ENCODE results near the gene VSTM2B. TPM values are rescaled to one million over a fixed set of nuclear protein-coding genes. Genes with fewer than 3 reads are reported as not detected.
"Not testable (repeated sequence)": the region's sequence is repeated elsewhere in the genome, so short reads cannot be mapped to it uniquely, and the experiment has no call there.

The VSTM2B gene
- total RNA-seq, 4 donors from 2014 or later, result not detected

DNA sequence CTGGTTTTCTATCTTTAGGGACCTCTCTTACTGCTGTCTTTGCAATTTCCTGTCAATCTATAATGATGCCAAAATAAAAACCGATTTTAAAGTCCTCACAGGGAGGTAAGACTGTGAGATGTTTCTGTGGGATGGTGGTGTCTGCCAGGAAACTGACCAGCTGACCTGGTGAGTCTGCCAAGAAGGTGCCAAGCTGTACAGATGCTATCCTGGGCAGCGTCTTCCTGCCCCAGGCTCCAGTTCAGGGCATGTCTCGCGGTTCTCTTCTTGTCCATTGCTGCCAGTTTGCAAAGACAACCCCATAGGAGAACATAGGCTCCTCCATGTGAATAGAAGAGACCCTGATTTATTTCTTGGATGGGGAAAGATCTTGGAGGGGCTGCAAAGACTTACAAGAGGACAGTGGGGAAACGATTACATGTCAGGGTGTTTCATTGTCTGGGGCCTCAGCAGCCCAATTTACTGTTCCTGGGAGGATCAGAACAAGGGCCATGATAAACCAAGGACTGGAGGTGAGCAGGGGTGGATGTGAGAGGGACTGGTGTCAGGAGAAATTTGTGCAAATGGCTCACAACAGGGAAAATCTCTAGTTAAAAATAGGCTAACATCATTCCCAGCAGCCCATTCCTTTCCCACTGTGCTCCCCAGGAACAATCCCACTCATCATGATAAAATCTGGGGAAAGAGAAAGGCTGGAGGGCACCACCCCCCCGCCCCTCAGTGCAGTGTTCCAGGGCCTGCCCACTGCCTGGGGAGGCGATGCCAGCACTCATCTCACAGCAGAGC is 42.7 kb upstream of the VSTM2B start:
- DNase-seq (ENCODE audit: low spot score) (no peak), ATAC-seq (ENCODE audit: low FRiP score) (no peak)
- TF ChIP-seq, protein P1, sequence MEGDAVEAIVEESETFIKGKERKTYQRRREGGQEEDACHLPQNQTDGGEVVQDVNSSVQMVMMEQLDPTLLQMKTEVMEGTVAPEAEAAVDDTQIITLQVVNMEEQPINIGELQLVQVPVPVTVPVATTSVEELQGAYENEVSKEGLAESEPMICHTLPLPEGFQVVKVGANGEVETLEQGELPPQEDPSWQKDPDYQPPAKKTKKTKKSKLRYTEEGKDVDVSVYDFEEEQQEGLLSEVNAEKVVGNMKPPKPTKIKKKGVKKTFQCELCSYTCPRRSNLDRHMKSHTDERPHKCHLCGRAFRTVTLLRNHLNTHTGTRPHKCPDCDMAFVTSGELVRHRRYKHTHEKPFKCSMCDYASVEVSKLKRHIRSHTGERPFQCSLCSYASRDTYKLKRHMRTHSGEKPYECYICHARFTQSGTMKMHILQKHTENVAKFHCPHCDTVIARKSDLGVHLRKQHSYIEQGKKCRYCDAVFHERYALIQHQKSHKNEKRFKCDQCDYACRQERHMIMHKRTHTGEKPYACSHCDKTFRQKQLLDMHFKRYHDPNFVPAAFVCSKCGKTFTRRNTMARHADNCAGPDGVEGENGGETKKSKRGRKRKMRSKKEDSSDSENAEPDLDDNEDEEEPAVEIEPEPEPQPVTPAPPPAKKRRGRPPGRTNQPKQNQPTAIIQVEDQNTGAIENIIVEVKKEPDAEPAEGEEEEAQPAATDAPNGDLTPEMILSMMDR (IDR thresholded peaks at IDR 0.05), result no peak

DNA sequence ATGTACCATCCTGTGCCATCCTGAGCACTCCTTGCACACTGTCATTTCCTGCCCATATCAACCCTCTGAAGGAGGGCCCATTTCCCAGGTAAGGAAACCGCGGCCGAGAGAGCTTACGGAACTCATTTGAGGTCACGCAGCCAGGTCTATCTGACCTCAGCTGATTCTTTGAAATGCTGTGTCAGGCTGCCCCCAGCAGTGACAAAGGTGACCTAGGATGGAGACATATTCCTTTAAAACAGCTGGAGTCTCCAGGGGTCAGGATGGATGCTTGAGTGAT is 42.2 kb upstream of the VSTM2B start:
- TF ChIP-seq, protein P1 (IDR thresholded peaks at IDR 0.05), result no peak

DNA sequence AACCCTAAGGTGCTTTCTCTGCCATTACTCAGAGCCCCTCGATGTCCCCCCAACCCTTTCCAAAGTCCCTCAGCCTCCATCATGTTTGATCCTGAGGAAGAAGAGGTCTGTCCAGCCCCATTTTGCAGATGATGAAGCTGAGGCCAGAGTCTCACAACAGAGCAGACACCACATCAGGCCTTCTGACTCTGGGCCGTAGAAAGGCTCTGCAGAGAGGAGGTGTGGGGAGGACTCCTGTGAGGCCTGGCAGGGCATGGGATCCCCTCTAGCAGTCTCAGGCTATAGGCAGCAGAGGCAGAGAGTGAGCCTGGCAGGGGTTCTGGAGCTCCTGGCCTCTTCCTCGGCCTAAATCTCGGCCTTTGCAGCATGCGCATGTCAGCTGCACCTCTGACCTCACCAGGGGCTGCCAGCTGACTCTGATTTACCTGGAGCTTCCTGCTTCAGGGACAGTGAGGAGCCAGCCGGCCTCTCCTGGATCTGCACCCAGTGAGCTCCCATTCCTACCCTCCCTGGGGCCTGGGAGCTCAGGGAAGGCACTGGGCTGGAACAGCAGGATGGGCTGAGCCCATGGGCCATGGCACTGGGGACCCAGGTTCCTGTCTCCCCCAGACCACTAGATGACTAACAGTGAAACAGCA is 41.7 kb upstream of the VSTM2B start:
- no peak for ATAC-seq (ENCODE audit: low FRiP score)
- TF ChIP-seq, protein P1 (IDR thresholded peaks at IDR 0.05), result no peak
- DNase-seq (ENCODE audit: low spot score), result no peak

More for the DNA sequence above, 42.2 kb upstream of the VSTM2B start:
- DNase-seq (ENCODE audit: low spot score), result no peak
- ATAC-seq (ENCODE audit: low FRiP score), result no peak

DNA sequence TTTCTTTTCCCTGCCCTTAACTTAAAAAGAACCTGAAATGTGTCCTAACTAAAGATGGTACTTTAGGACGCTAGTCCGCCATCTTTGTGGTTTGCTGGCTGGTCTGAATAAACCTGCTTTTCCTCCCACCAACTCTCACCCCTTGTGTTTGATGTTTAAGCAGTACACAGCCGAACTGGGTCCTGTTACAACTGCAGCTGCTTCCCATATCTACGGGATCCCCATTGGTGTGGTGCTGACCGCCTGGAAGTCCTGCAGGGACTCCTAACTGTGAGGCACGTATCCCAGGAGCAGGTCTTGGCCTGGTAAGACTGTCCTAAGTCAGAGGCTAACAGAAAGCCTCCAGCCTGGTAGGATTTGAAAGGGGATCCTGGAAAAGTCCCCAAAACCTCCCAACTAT is 40.9 kb upstream of the VSTM2B start:
- DNase-seq (ENCODE audit: low spot score) (no peak), ATAC-seq (ENCODE audit: low FRiP score) (no peak)
- TF ChIP-seq, protein P1 (IDR thresholded peaks at IDR 0.05), result no peak

DNA sequence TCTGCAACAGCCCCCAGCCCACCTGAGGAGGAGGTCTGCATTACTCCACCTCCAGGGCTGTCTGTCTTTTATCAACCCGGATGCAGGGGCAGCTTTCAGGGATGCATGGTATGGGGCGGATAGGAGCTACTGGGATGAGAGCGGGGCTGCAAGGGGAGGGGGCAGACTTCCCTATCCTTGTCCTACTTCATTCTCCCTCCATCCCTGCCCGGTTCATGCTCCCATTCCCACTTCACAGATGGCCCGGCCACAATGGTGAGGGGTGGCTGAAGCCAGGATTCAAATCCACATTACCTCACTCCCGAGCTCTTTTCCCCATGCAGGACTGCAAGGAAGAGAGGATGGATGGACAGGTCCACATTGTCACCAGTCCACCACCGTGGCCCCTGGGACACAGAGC is 40.5 kb upstream of the VSTM2B start:
- ATAC-seq (ENCODE audit: low FRiP score) (no peak), DNase-seq (ENCODE audit: low spot score) (no peak)
- TF ChIP-seq, protein P1 (IDR thresholded peaks at IDR 0.05), result no peak

DNA sequence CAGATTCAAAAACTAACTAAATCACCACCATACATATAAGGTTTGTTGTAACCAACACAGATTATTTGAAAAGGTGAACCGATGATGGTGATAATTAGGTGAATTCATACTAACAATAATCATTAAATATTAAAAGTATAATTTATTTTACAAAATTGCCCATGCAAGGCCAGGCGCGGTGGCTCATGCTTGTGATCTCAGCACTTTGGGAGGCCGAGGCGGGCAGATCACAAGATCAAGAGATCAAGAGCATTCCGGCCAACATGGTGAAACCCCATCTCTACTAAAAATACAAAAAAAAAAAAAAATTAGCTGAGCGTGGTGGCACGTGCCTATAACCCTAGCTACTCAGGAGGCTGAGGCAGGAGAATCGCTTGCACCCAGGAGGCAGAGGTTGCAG is 38.8 kb upstream of the VSTM2B start:
- not testable (repeated sequence) for DNase-seq (ENCODE audit: low spot score); ATAC-seq (ENCODE audit: low FRiP score)

DNA sequence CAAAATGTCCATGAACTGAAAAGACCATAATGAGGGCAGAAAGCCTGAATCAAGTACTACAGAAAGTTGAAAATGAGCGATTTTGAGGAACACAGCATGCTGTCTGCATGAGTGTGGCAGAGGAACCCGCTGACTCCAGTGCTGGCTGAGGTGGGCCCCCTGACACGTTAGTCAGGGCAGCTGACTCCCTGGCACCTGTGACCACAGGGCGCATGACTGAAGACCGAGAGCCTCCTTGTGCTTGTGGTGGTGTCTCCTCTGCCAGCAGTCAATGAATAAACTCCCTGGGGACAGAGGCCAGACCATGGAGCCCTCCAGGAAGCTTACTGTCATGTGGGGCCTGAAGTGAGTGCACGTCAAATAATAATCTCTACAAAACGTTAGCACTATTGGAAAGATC is 38.4 kb upstream of the VSTM2B start:
- ATAC-seq (ENCODE audit: low FRiP score) (no peak), DNase-seq (ENCODE audit: low spot score) (no peak)
- TF ChIP-seq, protein P1 (IDR thresholded peaks at IDR 0.05), result no peak

All from omental fat pad (tissue), 4 donors.